CD4-positive, alpha-beta T cell (primary cell): ENCODE measurements around the gene CFAP100. TPM values are rescaled to one million over a fixed set of nuclear protein-coding genes. Genes with fewer than 3 reads are reported as not detected.
A peak's percentile ranks its signal among the peaks of the same experiment; 100 is the strongest.

ENCODE experiments used
- ATAC-seq: fragments of 200-7000 bp; cut with Tn5 transposase; one replicate; pipeline ENCODE4 v1.10.0; 2022; ENCODE audit warnings: mild to moderate bottlenecking; ENCODE audit not compliant: poor library complexity
- CTCF ChIA-PET: fragments of 350-600 bp; sonication (Branson Sonifier 250); formaldehyde crosslinking; loops from one replicate; lab custom pipeline; 2021; ENCODE audit warnings: antibody characterized with exemption, inconsistent platforms; lab: Charles Lee
- POLR2A ChIA-PET: fragments of 350-600 bp; sonication (Branson Sonifier 250); formaldehyde crosslinking; loops from one replicate; lab custom pipeline; 2021; ENCODE audit warnings: antibody characterized with exemption, inconsistent platforms; lab: Charles Lee
- DNase-seq, 14 experiments: peaks; one replicate each; pipeline ENCODE4 v3.0.0-alpha.2; 2013 to 2020; ENCODE audit warnings: mixed read lengths in 2 of 14
- H3K27ac ChIP-seq, 2 donors: one replicate each; pipeline versions ENCODE4 v1.5.1 to v1.7.0; 2013; ENCODE audit warnings: low read length in 2 of 2, low read depth in 1 of 2, mild to moderate bottlenecking in 1 of 2
- H3K27me3 ChIP-seq, 2 experiments: 1 replicate in 1 of 2; 2 replicates in 1 of 2; pipeline versions ENCODE4 v1.6.1 to v1.7.0; 2013; ENCODE audit warnings: low read length in 2 of 2, control low read depth in 1 of 2, mild to moderate bottlenecking in 1 of 2, moderate library complexity in 1 of 2; ENCODE audit not compliant: insufficient read depth in 2 of 2, control insufficient read depth in 1 of 2
- H3K36me3 ChIP-seq: one replicate; pipeline ENCODE4 v1.6.1; 2013; ENCODE audit warnings: low read length, control low read depth; ENCODE audit not compliant: insufficient read depth
- H3K4me1 ChIP-seq: one replicate; pipeline ENCODE4 v1.6.1; 2013; ENCODE audit warnings: low read length, control low read depth; ENCODE audit not compliant: insufficient read depth
- H3K4me3 ChIP-seq: one replicate; pipeline ENCODE4 v1.5.1; 2013; ENCODE audit warnings: mild to moderate bottlenecking, low read length, moderate library complexity
- H3K9me3 ChIP-seq, 2 experiments: 1 replicate in 1 of 2; 2 replicates in 1 of 2; pipeline versions ENCODE4 v1.6.1 to v1.7.0; 2013; ENCODE audit warnings: low read length in 2 of 2, mild to moderate bottlenecking in 2 of 2, control low read depth in 1 of 2, moderate library complexity in 1 of 2; ENCODE audit not compliant: control insufficient read depth in 1 of 2, insufficient read depth in 1 of 2
- H3K27ac Mint-ChIP-seq: one replicate; pipeline ENCODE4 v1.8.0; 2020; ENCODE audit warnings: mixed read lengths
- H3K27me3 Mint-ChIP-seq: one replicate; pipeline ENCODE4 v1.8.0; 2021; ENCODE audit warnings: mixed read lengths
- H3K36me3 Mint-ChIP-seq: one replicate; pipeline ENCODE4 v1.8.0; 2021; ENCODE audit warnings: low read depth, mixed read lengths
- H3K4me1 Mint-ChIP-seq: one replicate; pipeline ENCODE4 v1.8.0; 2021; ENCODE audit warnings: low read depth, mixed read lengths
- H3K4me3 Mint-ChIP-seq: one replicate; pipeline ENCODE4 v1.8.0; 2020; ENCODE audit warnings: mild to moderate bottlenecking, mixed read lengths
- H3K9me3 Mint-ChIP-seq: one replicate; pipeline ENCODE4 v1.8.0; 2020; ENCODE audit warnings: mixed read lengths
- CTCF ChIP-seq: fragments of 200-600 bp; IDR thresholded peaks from one replicate; pipeline ENCODE4 v1.8.0; 2022; ENCODE audit warnings: antibody characterized with exemption, mild to moderate bottlenecking
- intact Hi-C, 2 experiments: fragments of 100-400 bp; cut with DNase I in 1 of 2; cut with micrococcal nuclease in 1 of 2; formaldehyde crosslinking; loops; one replicate each; pipeline versions ENCODE4 v1.15.1 to v1.9.0; 2023 to 2025; cut with DNase I, micrococcal nuclease
- total RNA-seq, 174 experiments: library from RNA in 2 of 174; stranded (reverse) in 2 of 174; gene quantifications; one replicate each; pipeline ENCODE4 v1.2.3 and lab custom pipeline; 2021 to 2026

The CFAP100 gene
- total RNA-seq, 2 experiments from 2014 or later, result not detected

GRCh38 chr3:126357295-126358037, 37.2 kb upstream of the CFAP100 start, which contains the start of gene KLF15:
Gene KLF15 (minus strand): TSS chr3:126357408. CDS start chr3:126352922, 4,486 bp downstream.
- Histone ChIP-seq H3K27me3 (peaks cover 45 to 49% of the 10 kb centered on the region in 2 experiments), H3K4me1 (peaks cover 24% of the 10 kb centered on the region), H3K36me3 (no peaks in the 10 kb centered on the region), H3K27ac (no peak within 1 kb of the TSS), H3K4me3 (peak within 1 kb of the TSS; percentile 65), H3K9me3 (peaks cover 0 to 12% of the 10 kb centered on the region in 2 experiments)
- H3K4me3 Mint-ChIP-seq, result peak within 1 kb of the TSS; percentile 93
- DNase-seq (peak; percentile 42 to 88 (median 65)), ATAC-seq (peak; percentile 91)
- peaks cover 17% of the 10 kb centered on the region for H3K4me1 Mint-ChIP-seq
- H3K9me3 Mint-ChIP-seq, result no peaks in the 10 kb centered on the region
- CTCF ChIA-PET, result interaction anchor here (0.7 kb wide), 1 partner anchor 409 kb away, joined by 3 read pairs; no protein-coding TSS in a partner anchor
- no peak within 1 kb of the TSS for H3K27ac Mint-ChIP-seq
- no peak for TF ChIP-seq CTCF
- POLR2A ChIA-PET, result interaction anchor here (0.7 to 1.7 kb wide), 2 partner anchors 118 to 273 kb away, joined by 3 to 7 read pairs; partner anchors contain the start of genes SLC41A3 and ZXDC
- H3K36me3 Mint-ChIP-seq, result no peaks in the 10 kb centered on the region
- intact Hi-C loops, result loop anchor here in 1 of 2 experiments (2.0 to 5.0 kb wide), 5 partner anchors 120 to 1315 kb away; partner anchors contain the start of genes ABTB1, CHCHD6, SLC41A3 and ZXDC
- H3K27me3 Mint-ChIP-seq, result peaks cover 58% of the 10 kb centered on the region

GRCh38 chr3:126358038-126358815, 36.5 kb upstream of the CFAP100 start:
- peaks cover 24% of the 10 kb centered on the region for H3K4me1 ChIP-seq
- Mint-ChIP-seq H3K4me3 (peak overlapping the region; percentile 91), H3K9me3 (no peaks in the 10 kb centered on the region), H3K27me3 (peaks cover 65% of the 10 kb centered on the region), H3K4me1 (peaks cover 17% of the 10 kb centered on the region), H3K36me3 (no peaks in the 10 kb centered on the region), H3K27ac (no peak overlapping the region)
- CTCF ChIA-PET, result interaction anchor here (0.7 kb wide), 1 partner anchor 409 kb away, joined by 3 read pairs; no protein-coding TSS in a partner anchor
- ATAC-seq (no peak), DNase-seq (peak in 2 of 14 experiments; percentile 7 to 19)
- no peak overlapping the region for H3K27ac ChIP-seq
- H3K4me3 ChIP-seq, result peak overlapping the region; percentile 65
- intact Hi-C loops, result loop anchor here in 1 of 2 experiments (5.0 kb wide), 4 partner anchors 119 to 1314 kb away; partner anchors contain the start of genes ABTB1, CHCHD6, SLC41A3 and ZXDC
- peaks cover 45 to 49% of the 10 kb centered on the region in 2 experiments for H3K27me3 ChIP-seq
- POLR2A ChIA-PET, result interaction anchor here (0.7 to 1.7 kb wide), 2 partner anchors 117 to 274 kb away, joined by 3 to 7 read pairs; partner anchors contain the start of genes SLC41A3 and ZXDC
- no peak for TF ChIP-seq CTCF
- no peaks in the 10 kb centered on the region for H3K36me3 ChIP-seq
- peaks cover 0 to 12% of the 10 kb centered on the region in 2 experiments for H3K9me3 ChIP-seq

- no peaks in the 10 kb centered on the region for H3K36me3 Mint-ChIP-seq
- DNase-seq, result no peak
- ATAC-seq, result no peak
- Histone ChIP-seq H3K27me3 (peaks cover 45 to 49% of the 10 kb centered on the region in 2 experiments), H3K9me3 (peaks cover 0 to 12% of the 10 kb centered on the region in 2 experiments), H3K4me3 (no peak overlapping the region), H3K27ac (no peak overlapping the region), H3K4me1 (peaks cover 24% of the 10 kb centered on the region), H3K36me3 (no peaks in the 10 kb centered on the region)
- no peak for TF ChIP-seq CTCF
- intact Hi-C loops, result loop anchor here in 1 of 2 experiments (5.0 kb wide), 4 partner anchors 119 to 1314 kb away; partner anchors contain the start of genes ABTB1, CHCHD6, SLC41A3 and ZXDC
- H3K9me3 Mint-ChIP-seq, result no peaks in the 10 kb centered on the region
- H3K4me3 Mint-ChIP-seq, result peak overlapping the region; percentile 91
- ChIA-PET CTCF (no interaction called here), POLR2A (no interaction called here)
- no peak overlapping the region for H3K27ac Mint-ChIP-seq
- H3K27me3 Mint-ChIP-seq, result peaks cover 66% of the 10 kb centered on the region
- peaks cover 17% of the 10 kb centered on the region for H3K4me1 Mint-ChIP-seq
Observed at GRCh38 chr3:126358816-126359181, 35.9 kb upstream of the CFAP100 start.
